Transverse colon (tissue), 4 donors: Measurements from ENCODE around the gene PIGU. TPM values are rescaled to one million over a fixed set of nuclear protein-coding genes. Genes with fewer than 3 reads are reported as not detected.

Experiments used
- DNase-seq: peaks from one replicate; pipeline ENCODE4 v3.0.0-alpha.2; 2019
- H3K27ac ChIP-seq, 4 donors: fragments of 200-600 bp; sonication (generic); 2 replicates each; pipeline ENCODE4 v1.5.1; 2016 to 2018; ENCODE audit warnings: inconsistent platforms in 4 of 4
- H3K27me3 ChIP-seq: fragments of 200-600 bp; sonication (generic); 2 replicates; pipeline ENCODE4 v1.5.1; 2017; ENCODE audit warnings: inconsistent platforms
- H3K36me3 ChIP-seq, 4 donors: fragments of 200-600 bp; sonication (generic); 2 replicates each; pipeline ENCODE4 v1.5.1; 2017 to 2019; ENCODE audit warnings: inconsistent platforms in 4 of 4
- H3K4me1 ChIP-seq, 4 donors: fragments of 200-600 bp; sonication (generic); 2 replicates each; pipeline ENCODE4 v1.5.1; 2017 to 2020; ENCODE audit warnings: inconsistent platforms in 4 of 4
- H3K4me3 ChIP-seq, 4 donors: fragments of 200-600 bp; sonication (generic); 1 replicate in 1 of 4; 2 replicates in 3 of 4; pipeline versions ENCODE4 v1.5.1 to v1.6.1; 2017 to 2019; ENCODE audit warnings: inconsistent platforms in 4 of 4
- H3K9me3 ChIP-seq, 2 donors: fragments of 200-600 bp; sonication (generic); 2 replicates each; pipeline ENCODE4 v1.5.1; 2017 to 2019; ENCODE audit warnings: inconsistent platforms in 2 of 2
- CTCF ChIP-seq, 5 experiments: fragments of 200-600 bp in 3 of 5; fragments of 450-650 bp in 2 of 5; sonication (generic) in 3 of 5; IDR thresholded peaks; 1 replicate in 2 of 5; 2 replicates in 3 of 5; pipeline ENCODE4 v1.5.1; 2016 to 2017; ENCODE audit warnings: antibody characterized with exemption in 5 of 5, inconsistent platforms in 3 of 5, mild to moderate bottlenecking in 2 of 5, moderate library complexity in 1 of 5
- EP300 ChIP-seq: sonication (generic); formaldehyde crosslinking; IDR thresholded peaks from one replicate; pipeline ENCODE4 v1.6.1; 2017; ENCODE audit warnings: antibody characterized with exemption, low read depth
- POLR2A ChIP-seq: fragments of 450-650 bp; IDR thresholded peaks from one replicate; pipeline ENCODE4 v1.6.1; 2016; ENCODE audit warnings: antibody characterized with exemption, mild to moderate bottlenecking, moderate library complexity
- POLR2AphosphoS5 ChIP-seq, 3 donors: sonication (generic); formaldehyde crosslinking; IDR thresholded peaks; one replicate each; pipeline ENCODE4 v1.6.1; 2016; ENCODE audit warnings: antibody characterized with exemption in 3 of 3
- WGBS, 2 donors: methylation state at CpG; one replicate each; pipeline ENCODE4 v1.1.5; 2018; ENCODE audit warnings: low coverage in 1 of 2; 5-methylcytosine and 5-hydroxymethylcytosine counted together
- in situ Hi-C, 4 donors: fragments of 200-750 bp; cut with MboI; loops; one replicate each; pipeline versions ENCODE4 v1.15.0 to v1.15.1; 2017; ENCODE audit warnings: low sequenced_read_pairs in 3 of 4, low pct_ligation_motif_present in 1 of 4, low pct_unique_long_range_greater_than_20kb in 1 of 4
- intact Hi-C: fragments of 100-400 bp; cut with DNase I; formaldehyde crosslinking; loops from one replicate; pipeline ENCODE4 v1.15.1; 2023; ENCODE audit warnings: low total_unique reads
- total RNA-seq, 4 donors: library from RNA; depleted of rRNA; stranded (reverse); fragments of >200 nt; gene quantifications; one replicate each; pipeline ENCODE4 v1.1.0, GENCODE V29; 2016

The PIGU gene
- total RNA-seq, 4 donors from 2014 or later = 4.1 to 28.7 (median 16.8) TPM

GRCh38 chr20:34629904-34630303, 47.0 kb downstream of the PIGU start:
- Histone ChIP-seq H3K36me3 (no peaks in the 10 kb centered on the region), H3K4me3 (no peak overlapping the region), H3K27me3 (no peaks in the 10 kb centered on the region), H3K4me1 (peaks cover 17 to 46% (median 30%) of the 10 kb centered on the region in 4 donors), H3K9me3 (no peaks in the 10 kb centered on the region), H3K27ac (no peak overlapping the region)
- 70 to 89% methylated on average over 1 of the region's 1 CpG for WGBS, 2 donors
- intact Hi-C loops (no loop called here), in situ Hi-C loops (no loop called here)
- TF ChIP-seq EP300 (no peak), POLR2AphosphoS5 (IDR thresholded peaks at IDR 0.05) (no peak), POLR2A (no peak), CTCF (IDR thresholded peaks at IDR 0.05) (no peak)
- no peak for DNase-seq

GRCh38 chr20:34629342-34629741, 47.5 kb downstream of the PIGU start:
- H3K27ac ChIP-seq = no peak overlapping the region
- DNase-seq = no peak
- no peaks in the 10 kb centered on the region for H3K9me3 ChIP-seq
- H3K27me3 ChIP-seq = no peaks in the 10 kb centered on the region
- in situ Hi-C loops (no loop called here), intact Hi-C loops (no loop called here)
- TF ChIP-seq POLR2AphosphoS5 (IDR thresholded peaks at IDR 0.05) (no peak), CTCF (IDR thresholded peaks at IDR 0.05) (no peak), EP300 (no peak), POLR2A (no peak)
- no peaks in the 10 kb centered on the region for H3K36me3 ChIP-seq
- H3K4me3 ChIP-seq = no peak overlapping the region
- peaks cover 17 to 40% (median 28%) of the 10 kb centered on the region in 4 donors for H3K4me1 ChIP-seq
- 78% methylated on average over 1 of the region's 1 CpG; no CpG with 5 or more reads in 1 of the 2 donors for WGBS, 2 donors

GRCh38 chr20:34628026-34628425, 48.9 kb downstream of the PIGU start:
- WGBS, 2 donors = 40 to 46% methylated on average over 1 to 2 of the region's 2 CpGs
- Histone ChIP-seq H3K9me3 (no peaks in the 10 kb centered on the region), H3K36me3 (no peaks in the 10 kb centered on the region), H3K4me1 (peaks cover 9 to 27% (median 18%) of the 10 kb centered on the region in 4 donors), H3K4me3 (no peak overlapping the region), H3K27me3 (no peaks in the 10 kb centered on the region), H3K27ac (peak overlapping the region; percentile 46 to 69 (median 53))
- in situ Hi-C loops (no loop called here), intact Hi-C loops (no loop called here)
- TF ChIP-seq CTCF (IDR thresholded peaks at IDR 0.05) = no peak
- no peak for TF ChIP-seq EP300
- no peak for TF ChIP-seq POLR2A
- TF ChIP-seq POLR2AphosphoS5 (IDR thresholded peaks at IDR 0.05) = no peak
- DNase-seq = no peak

- no peaks in the 10 kb centered on the region for H3K27me3 ChIP-seq
- H3K27ac ChIP-seq = peak overlapping the region; percentile 46 to 69 (median 53)
- H3K36me3 ChIP-seq = no peaks in the 10 kb centered on the region
- in situ Hi-C loops (no loop called here), intact Hi-C loops (no loop called here)
- TF ChIP-seq EP300 = no peak
- TF ChIP-seq POLR2AphosphoS5 (IDR thresholded peaks at IDR 0.05) = no peak
- TF ChIP-seq CTCF (IDR thresholded peaks at IDR 0.05) = no peak
- no peak for TF ChIP-seq POLR2A
- no peaks in the 10 kb centered on the region for H3K9me3 ChIP-seq
- H3K4me1 ChIP-seq = peaks cover 9 to 29% (median 16%) of the 10 kb centered on the region in 4 donors
- H3K4me3 ChIP-seq = no peak overlapping the region
- WGBS, 2 donors = 41 to 53% methylated on average over 5 of the region's 5 CpGs
- no peak for DNase-seq
These were observed 49.4 kb downstream of the PIGU start for GRCh38 chr20:34627458-34627857.
